ENCODE measurements around the gene CEPT1.

CEPT1 gene

DNA sequence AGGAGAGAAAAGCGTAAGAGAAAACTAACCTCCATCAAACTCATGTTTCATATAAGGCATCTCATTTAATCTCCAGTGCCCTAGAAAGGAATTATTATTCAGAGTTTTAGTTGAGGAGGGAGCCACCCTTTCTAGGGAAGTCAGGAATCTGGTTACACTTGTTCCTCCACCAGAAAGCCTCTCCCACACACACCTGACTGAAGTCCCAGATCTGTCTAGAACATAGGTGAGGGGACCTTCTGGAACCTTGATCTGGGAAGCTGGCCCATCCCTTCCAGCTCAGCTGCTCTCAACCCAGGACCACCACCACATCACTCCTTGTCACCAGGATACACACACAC lies 62.3 kb downstream of the CEPT1 start:
- Histone ChIP-seq H3K4me2 (ENCODE audit: low read length) (peak overlapping the region; percentile 87), H3K79me2 (ENCODE audit: insufficient read depth, low read length) (peaks cover 10% of the 10 kb centered on the region; the same call in 1 of the 2 replicates), H2AFZ (ENCODE audit: low read length) (no peak overlapping the region), H3K36me3 (ENCODE audit: insufficient read depth, low read length) (peaks cover 51% of the 10 kb centered on the region; the same call in 1 of the 2 replicates), H3K27ac (ENCODE audit: low read depth, low read length, poor library complexity, severe bottlenecking) (peak overlapping the region; percentile 89), H4K20me1 (ENCODE audit: insufficient read depth, low read length) (no peaks in the 10 kb centered on the region), H3K4me3 (ENCODE audit: low read depth, low read length, poor library complexity, severe bottlenecking) (peak overlapping the region; percentile 75), H3K9me2 (ENCODE audit: low read depth, low read length) (no peaks in the 10 kb centered on the region), H3K4me1 (ENCODE audit: insufficient read depth, low read length, severe bottlenecking) (peaks cover 88% of the 10 kb centered on the region), H3K9me3 (ENCODE audit: low read length) (no peaks in the 10 kb centered on the region), H3K9ac (ENCODE audit: low read length) (peak overlapping the region; percentile 99), H3K27me3 (ENCODE audit: insufficient read depth, low read length) (no peaks in the 10 kb centered on the region), H3F3A (ENCODE audit: insufficient read depth, low read length) (peaks cover 6% of the 10 kb centered on the region; the same call in 1 of the 2 replicates)
- no peak for TF ChIP-seq EZH2 (IDR thresholded peaks at IDR 0.05; ENCODE audit: borderline replicate concordance, low read length)
- TF ChIP-seq, protein P1, sequence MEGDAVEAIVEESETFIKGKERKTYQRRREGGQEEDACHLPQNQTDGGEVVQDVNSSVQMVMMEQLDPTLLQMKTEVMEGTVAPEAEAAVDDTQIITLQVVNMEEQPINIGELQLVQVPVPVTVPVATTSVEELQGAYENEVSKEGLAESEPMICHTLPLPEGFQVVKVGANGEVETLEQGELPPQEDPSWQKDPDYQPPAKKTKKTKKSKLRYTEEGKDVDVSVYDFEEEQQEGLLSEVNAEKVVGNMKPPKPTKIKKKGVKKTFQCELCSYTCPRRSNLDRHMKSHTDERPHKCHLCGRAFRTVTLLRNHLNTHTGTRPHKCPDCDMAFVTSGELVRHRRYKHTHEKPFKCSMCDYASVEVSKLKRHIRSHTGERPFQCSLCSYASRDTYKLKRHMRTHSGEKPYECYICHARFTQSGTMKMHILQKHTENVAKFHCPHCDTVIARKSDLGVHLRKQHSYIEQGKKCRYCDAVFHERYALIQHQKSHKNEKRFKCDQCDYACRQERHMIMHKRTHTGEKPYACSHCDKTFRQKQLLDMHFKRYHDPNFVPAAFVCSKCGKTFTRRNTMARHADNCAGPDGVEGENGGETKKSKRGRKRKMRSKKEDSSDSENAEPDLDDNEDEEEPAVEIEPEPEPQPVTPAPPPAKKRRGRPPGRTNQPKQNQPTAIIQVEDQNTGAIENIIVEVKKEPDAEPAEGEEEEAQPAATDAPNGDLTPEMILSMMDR (IDR thresholded peaks at IDR 0.05; ENCODE audit: low read length), result no peak

DNA sequence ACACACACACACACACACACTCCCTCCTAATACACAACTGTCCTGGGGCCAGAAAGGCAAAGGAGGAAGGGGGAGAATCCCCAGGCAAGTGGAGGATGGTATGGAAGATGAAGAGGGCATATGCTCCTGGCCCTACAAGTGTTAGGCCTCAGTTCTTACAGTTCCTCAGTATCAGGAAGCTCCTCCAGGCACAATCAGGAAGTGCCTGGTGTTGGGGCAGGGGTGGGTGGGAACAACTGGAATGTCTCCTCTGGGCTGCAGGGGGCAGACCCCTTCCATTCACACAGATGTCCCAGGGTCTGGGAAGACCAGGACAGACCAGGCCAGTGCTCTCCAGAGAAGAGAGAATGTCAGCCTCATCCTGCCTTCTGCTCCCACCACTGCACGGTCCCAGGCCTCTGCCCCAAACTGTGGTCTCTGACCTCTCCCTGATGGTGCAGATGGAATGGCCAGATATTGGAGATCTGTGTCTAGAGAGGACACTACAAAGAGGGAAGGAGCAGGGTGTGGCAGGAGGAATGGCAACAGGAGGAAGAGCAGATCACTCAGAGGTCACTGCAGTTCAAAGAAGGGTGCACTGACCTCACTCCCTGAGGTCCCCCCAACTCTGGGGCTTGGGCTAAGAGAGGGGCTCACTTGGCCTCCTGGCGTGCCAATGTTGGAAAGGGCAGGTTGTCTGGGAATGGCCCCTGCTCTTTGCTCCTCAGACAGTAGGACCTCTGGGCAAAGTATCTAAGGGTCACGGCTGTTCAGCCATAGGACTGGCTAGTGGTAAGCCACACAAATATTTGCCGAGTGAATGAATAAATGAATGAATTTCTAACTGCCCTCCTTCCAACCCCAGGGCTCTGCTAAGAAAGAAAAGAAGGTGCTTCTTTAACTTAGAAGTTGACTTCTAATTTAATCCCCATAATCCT lies 62.9 kb downstream of the CEPT1 start:
- H3K27ac ChIP-seq (ENCODE audit: low read depth, low read length, poor library complexity, severe bottlenecking), result peak overlapping the region; percentile 89
- no peak overlapping the region for H2AFZ ChIP-seq (ENCODE audit: low read length)
- H3K27me3 ChIP-seq (ENCODE audit: insufficient read depth, low read length), result no peaks in the 10 kb centered on the region
- no peaks in the 10 kb centered on the region for H3K9me3 ChIP-seq (ENCODE audit: low read length)
- peak overlapping the region; percentile 75 for H3K4me3 ChIP-seq (ENCODE audit: low read depth, low read length, poor library complexity, severe bottlenecking)
- H3K4me2 ChIP-seq (ENCODE audit: low read length), result peak overlapping the region; percentile 87
- peaks cover 45% of the 10 kb centered on the region; the same call in 1 of the 2 replicates for H3K36me3 ChIP-seq (ENCODE audit: insufficient read depth, low read length)
- peak overlapping the region; percentile 99 for H3K9ac ChIP-seq (ENCODE audit: low read length)
- TF ChIP-seq, protein P1 (IDR thresholded peaks at IDR 0.05; ENCODE audit: low read length), result no peak
- TF ChIP-seq EZH2 (IDR thresholded peaks at IDR 0.05; ENCODE audit: borderline replicate concordance, low read length), result no peak
- peaks cover 82% of the 10 kb centered on the region for H3K4me1 ChIP-seq (ENCODE audit: insufficient read depth, low read length, severe bottlenecking)
- no peaks in the 10 kb centered on the region for H3K9me2 ChIP-seq (ENCODE audit: low read depth, low read length)
- H4K20me1 ChIP-seq (ENCODE audit: insufficient read depth, low read length), result no peaks in the 10 kb centered on the region
- peaks cover 6% of the 10 kb centered on the region; the same call in 1 of the 2 replicates for H3F3A ChIP-seq (ENCODE audit: insufficient read depth, low read length)
- H3K79me2 ChIP-seq (ENCODE audit: insufficient read depth, low read length), result peaks cover 10% of the 10 kb centered on the region; the same call in 1 of the 2 replicates

DNA sequence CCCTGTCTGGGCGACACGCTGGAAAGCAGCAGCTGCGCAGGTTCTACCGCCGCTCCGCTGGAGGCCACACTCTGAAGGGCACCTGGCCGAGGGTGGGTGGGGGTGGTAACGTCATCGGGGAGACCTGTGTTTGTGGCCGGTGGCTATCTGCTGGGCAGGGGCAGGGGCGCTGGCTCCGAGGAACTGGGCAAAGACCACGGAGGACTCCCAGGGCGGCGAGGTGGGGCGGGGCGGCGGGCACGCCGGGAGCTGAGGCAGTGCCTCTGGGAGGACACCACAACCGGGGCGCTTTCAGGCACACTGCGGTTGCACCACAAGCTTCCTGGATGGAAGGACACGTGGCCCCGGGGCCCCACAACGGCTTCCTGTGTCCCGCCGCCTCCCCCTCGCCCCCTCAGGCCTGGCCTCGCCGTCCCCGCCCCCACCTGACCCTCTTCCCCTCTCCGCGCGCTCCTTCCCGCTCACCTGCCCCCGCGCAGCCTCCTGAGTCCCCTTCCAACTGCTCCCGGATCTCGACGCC lies 63.7 kb downstream of the CEPT1 start:
- Histone ChIP-seq H3K27ac (ENCODE audit: low read depth, low read length, poor library complexity, severe bottlenecking) (peak overlapping the region; percentile 89), H4K20me1 (ENCODE audit: insufficient read depth, low read length) (no peaks in the 10 kb centered on the region), H3K4me1 (ENCODE audit: insufficient read depth, low read length, severe bottlenecking) (peaks cover 81% of the 10 kb centered on the region), H3K9me3 (ENCODE audit: low read length) (no peaks in the 10 kb centered on the region), H3K79me2 (ENCODE audit: insufficient read depth, low read length) (peaks cover 10% of the 10 kb centered on the region; the same call in 1 of the 2 replicates), H3K9me2 (ENCODE audit: low read depth, low read length) (no peaks in the 10 kb centered on the region), H3K36me3 (ENCODE audit: insufficient read depth, low read length) (peaks cover 37% of the 10 kb centered on the region; the same call in 1 of the 2 replicates), H3K9ac (ENCODE audit: low read length) (peak overlapping the region; percentile 99), H2AFZ (ENCODE audit: low read length) (no peak overlapping the region), H3K27me3 (ENCODE audit: insufficient read depth, low read length) (no peaks in the 10 kb centered on the region), H3K4me3 (ENCODE audit: low read depth, low read length, poor library complexity, severe bottlenecking) (peak overlapping the region; percentile 75), H3K4me2 (ENCODE audit: low read length) (peak overlapping the region; percentile 87), H3F3A (ENCODE audit: insufficient read depth, low read length) (peaks cover 6% of the 10 kb centered on the region; the same call in 1 of the 2 replicates)
- no peak for TF ChIP-seq EZH2 (IDR thresholded peaks at IDR 0.05; ENCODE audit: borderline replicate concordance, low read length)
- TF ChIP-seq, protein P1 (IDR thresholded peaks at IDR 0.05; ENCODE audit: low read length), result no peak
